Vagina (tissue), 2 donors: ENCODE data around the gene CBX7. TPM values are rescaled to one million over a fixed set of nuclear protein-coding genes. Genes with fewer than 3 reads are reported as not detected.

Experiments used
- DNase-seq, 2 donors: peaks; one replicate each; pipeline ENCODE4 v3.0.0-alpha.2; 2017; ENCODE audit errors: extremely low spot score in 2 of 2
- H3K27ac ChIP-seq: fragments of 200-600 bp; sonication (generic); one replicate; pipeline ENCODE4 v1.5.1; 2019
- H3K27me3 ChIP-seq: fragments of 200-600 bp; sonication (generic); one replicate; pipeline ENCODE4 v1.5.1; 2019
- H3K36me3 ChIP-seq, 2 donors: fragments of 200-600 bp; sonication (generic); one replicate each; pipeline ENCODE4 v1.5.1; 2017 to 2019
- H3K4me1 ChIP-seq: fragments of 200-600 bp; sonication (generic); one replicate; pipeline ENCODE4 v1.5.1; 2019
- H3K4me3 ChIP-seq, 2 donors: fragments of 200-600 bp; sonication (generic); 1 replicate in 1 of 2; 2 replicates in 1 of 2; pipeline ENCODE4 v1.5.1; 2016 to 2019
- H3K9me3 ChIP-seq: fragments of 200-600 bp; sonication (generic); one replicate; pipeline ENCODE4 v1.5.1; 2019
- CTCF ChIP-seq, 3 experiments: fragments of 450-650 bp in 2 of 3; fragments of 200-600 bp in 1 of 3; sonication (generic) in 1 of 3; IDR thresholded peaks; one replicate each; pipeline ENCODE4 v1.5.1; 2017 to 2019; ENCODE audit warnings: antibody characterized with exemption in 3 of 3, mild to moderate bottlenecking in 2 of 3, moderate library complexity in 2 of 3
- POLR2A ChIP-seq, 2 donors: fragments of 450-650 bp; IDR thresholded peaks; one replicate each; pipeline ENCODE4 v1.6.1; 2017; ENCODE audit warnings: antibody characterized with exemption in 2 of 2, mild to moderate bottlenecking in 2 of 2, moderate library complexity in 2 of 2
- POLR2AphosphoS5 ChIP-seq, 2 donors: sonication (generic); formaldehyde crosslinking; IDR thresholded peaks; one replicate each; pipeline ENCODE4 v1.9.0; 2017; ENCODE audit warnings: antibody characterized with exemption in 2 of 2, mild to moderate bottlenecking in 2 of 2, low read depth in 1 of 2; ENCODE audit not compliant: insufficient read depth in 1 of 2
- intact Hi-C: fragments of 100-400 bp; cut with DNase I; formaldehyde crosslinking; loops from one replicate; pipeline ENCODE4 v1.15.1; 2023
- total RNA-seq: library from RNA; depleted of rRNA; stranded (reverse); fragments of >200 nt; gene quantifications from one replicate; pipeline ENCODE4 v1.2.3, GENCODE V29; 2016

CBX7 gene
- total RNA-seq, 1 donor from 2014 or later: 98.0 TPM

DNA sequence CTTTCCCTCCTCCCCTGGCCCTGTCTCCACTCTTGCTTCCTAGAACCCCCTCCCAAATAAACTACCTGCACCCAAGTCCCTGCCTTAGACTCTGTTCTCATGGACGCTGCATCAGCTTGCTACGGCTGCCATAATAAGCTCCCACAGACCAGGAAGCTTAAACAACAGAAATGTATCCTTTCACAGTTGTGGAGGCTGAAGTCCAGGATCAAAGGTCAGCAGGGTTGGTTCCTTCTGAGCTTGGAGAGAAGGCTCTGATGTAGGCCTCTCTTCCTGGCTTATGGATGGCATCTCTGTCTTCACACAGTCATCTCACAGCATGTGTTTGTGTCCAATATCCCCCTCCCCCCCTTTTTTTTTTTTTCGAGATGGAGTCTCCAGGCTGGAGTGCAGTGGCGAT is 23.4 kb downstream of the CBX7 start:
- intact Hi-C loops: loop anchor here (10.0 kb wide), 1 partner anchor 114 kb away; the partner anchor contains the start of gene APOBEC3C
- H3K4me1 ChIP-seq: peaks cover 19% of the 10 kb centered on the region
- DNase-seq: no peak
- peaks cover 0 to 11% of the 10 kb centered on the region in 2 donors for H3K36me3 ChIP-seq
- H3K4me3 ChIP-seq: no peak overlapping the region
- TF ChIP-seq POLR2AphosphoS5 (IDR thresholded peaks at IDR 0.05; ENCODE audit: insufficient read depth in 1 of 2, low read depth in 1 of 2) (no peak), CTCF (IDR thresholded peaks at IDR 0.05) (no peak), POLR2A (IDR thresholded peaks at IDR 0.05) (no peak)
- no peaks in the 10 kb centered on the region for H3K9me3 ChIP-seq
- no peaks in the 10 kb centered on the region for H3K27me3 ChIP-seq
- H3K27ac ChIP-seq: no peak overlapping the region

GRCh38 chr22:39128508-39128907 is 24.0 kb downstream of the CBX7 start:
- Histone ChIP-seq H3K27me3 (no peaks in the 10 kb centered on the region), H3K4me3 (no peak overlapping the region), H3K4me1 (peaks cover 22% of the 10 kb centered on the region), H3K36me3 (peaks cover 0 to 7% of the 10 kb centered on the region in 2 donors), H3K9me3 (no peaks in the 10 kb centered on the region), H3K27ac (no peak overlapping the region)
- no peak for DNase-seq
- TF ChIP-seq POLR2AphosphoS5 (IDR thresholded peaks at IDR 0.05; ENCODE audit: insufficient read depth in 1 of 2, low read depth in 1 of 2) (no peak), POLR2A (IDR thresholded peaks at IDR 0.05) (no peak), CTCF (IDR thresholded peaks at IDR 0.05) (no peak)
- intact Hi-C loops: loop anchor here (10.0 kb wide), 1 partner anchor 114 kb away; the partner anchor contains the start of gene APOBEC3C

DNA sequence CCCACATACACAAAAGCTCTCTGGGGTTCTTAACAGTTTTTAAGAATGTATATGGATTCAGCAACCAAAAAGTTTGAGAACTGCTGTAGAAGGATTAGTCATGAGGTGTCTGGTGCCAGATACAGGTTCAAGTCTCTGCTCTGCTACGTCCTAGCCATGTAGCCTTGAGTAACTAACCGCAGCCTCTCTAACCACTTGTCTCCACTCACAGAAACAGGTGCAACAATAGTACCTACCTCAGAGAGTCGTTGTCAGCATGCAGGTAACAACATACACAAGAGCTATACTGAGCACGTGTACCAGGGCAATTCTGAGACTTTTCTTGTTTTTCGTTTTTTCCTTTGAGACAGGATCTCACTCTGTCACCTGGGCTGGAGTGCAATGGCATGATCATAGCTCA is 26.9 kb downstream of the CBX7 start:
- H3K4me1 ChIP-seq: peaks cover 11% of the 10 kb centered on the region
- H3K4me3 ChIP-seq: no peak overlapping the region
- H3K27ac ChIP-seq: no peak overlapping the region
- TF ChIP-seq CTCF (IDR thresholded peaks at IDR 0.05): no peak
- H3K36me3 ChIP-seq: no peaks in the 10 kb centered on the region
- no peaks in the 10 kb centered on the region for H3K27me3 ChIP-seq
- no peak for DNase-seq
- H3K9me3 ChIP-seq: no peaks in the 10 kb centered on the region
- intact Hi-C loops: loop anchor here (10.0 kb wide), 1 partner anchor 111 kb away; the partner anchor contains the start of gene APOBEC3C

DNA sequence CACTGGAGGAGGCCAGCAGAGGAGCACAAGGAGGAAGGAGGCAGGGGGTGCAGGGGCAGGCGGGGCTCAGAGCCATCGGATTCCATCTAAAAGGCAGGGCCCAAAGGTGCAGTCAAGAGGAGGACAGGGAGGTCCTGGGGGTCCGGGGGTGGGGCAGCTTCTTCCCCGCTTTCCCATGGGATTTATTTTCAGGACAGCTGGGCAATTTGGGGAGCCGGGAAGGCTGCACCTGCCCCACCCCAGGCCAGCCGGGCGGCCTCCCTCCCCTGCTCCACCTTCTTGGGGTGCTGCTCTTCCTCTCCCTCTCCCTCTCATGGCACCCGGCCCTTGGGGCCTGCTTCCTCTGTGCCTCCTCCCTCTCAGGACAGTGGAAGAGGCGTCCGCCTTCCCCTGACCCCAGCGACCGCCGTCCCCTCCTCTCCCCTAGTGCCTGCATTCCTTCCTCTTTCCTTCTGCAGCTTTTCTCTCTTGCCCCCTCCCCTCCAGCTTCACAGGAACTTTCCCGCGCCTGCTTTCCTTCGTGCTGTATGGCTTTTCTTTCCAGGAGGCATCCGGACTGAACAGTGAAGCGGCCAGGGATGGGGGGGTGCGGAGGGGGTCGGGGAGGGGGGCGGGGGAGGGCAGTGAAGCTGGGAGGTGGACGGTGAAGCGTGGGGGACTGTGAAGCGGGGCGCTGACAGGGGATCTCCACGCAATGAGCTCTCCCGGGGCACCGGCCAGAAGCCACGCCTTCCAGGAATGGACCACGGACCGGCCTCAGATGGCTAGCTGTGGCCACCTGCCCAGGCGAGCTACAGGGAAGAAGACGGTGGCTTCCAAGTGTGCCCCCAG is 28.5 kb downstream of the CBX7 start:
- H3K27ac ChIP-seq: no peak overlapping the region
- H3K4me3 ChIP-seq: no peak overlapping the region
- no peaks in the 10 kb centered on the region for H3K27me3 ChIP-seq
- TF ChIP-seq POLR2A (IDR thresholded peaks at IDR 0.05) (no peak), POLR2AphosphoS5 (IDR thresholded peaks at IDR 0.05; ENCODE audit: insufficient read depth in 1 of 2, low read depth in 1 of 2) (no peak), CTCF (IDR thresholded peaks at IDR 0.05) (no peak)
- intact Hi-C loops: loop anchor here (10.0 kb wide), 1 partner anchor 109 kb away; the partner anchor contains the start of gene APOBEC3C
- no peak for DNase-seq
- no peaks in the 10 kb centered on the region for H3K9me3 ChIP-seq
- H3K36me3 ChIP-seq: no peaks in the 10 kb centered on the region
- H3K4me1 ChIP-seq: peaks cover 7% of the 10 kb centered on the region
